ENCODE measurements around the gene KRTAP4-1.
"Not testable (repeated sequence)": the region's sequence is repeated elsewhere in the genome, so short reads cannot be mapped to it uniquely, and the experiment has no call there.

KRTAP4-1 gene

DNA sequence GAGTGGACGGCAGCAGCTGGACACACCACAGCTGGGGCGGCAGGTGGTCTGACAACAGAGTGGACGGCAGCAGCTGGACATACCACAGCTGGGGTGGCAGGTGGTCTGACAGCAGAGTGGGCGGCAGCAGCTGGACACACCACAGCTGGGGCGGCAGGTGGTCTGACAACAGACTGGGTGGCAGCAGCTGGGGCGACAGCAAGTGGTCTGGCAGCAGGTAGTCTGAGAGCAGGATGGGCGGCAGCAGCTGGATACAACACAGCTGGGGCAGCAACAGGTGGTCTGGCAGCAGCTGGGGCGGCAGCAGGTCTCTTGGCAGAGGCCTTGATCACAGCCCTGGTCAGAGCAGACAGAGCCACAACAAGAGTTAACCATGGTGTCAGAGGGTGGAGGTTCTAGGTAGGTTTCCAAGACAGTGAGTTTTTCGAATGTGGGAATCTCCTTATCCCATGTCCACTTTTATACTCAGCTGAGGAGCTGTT lies at the start of gene KRTAP4-1:
KRTAP4-1 (minus strand) TSS at position 432 of the 482 bp plus-strand sequence; CDS start at position 375, 57 bp downstream.
- no peak for DNase-seq

DNA sequence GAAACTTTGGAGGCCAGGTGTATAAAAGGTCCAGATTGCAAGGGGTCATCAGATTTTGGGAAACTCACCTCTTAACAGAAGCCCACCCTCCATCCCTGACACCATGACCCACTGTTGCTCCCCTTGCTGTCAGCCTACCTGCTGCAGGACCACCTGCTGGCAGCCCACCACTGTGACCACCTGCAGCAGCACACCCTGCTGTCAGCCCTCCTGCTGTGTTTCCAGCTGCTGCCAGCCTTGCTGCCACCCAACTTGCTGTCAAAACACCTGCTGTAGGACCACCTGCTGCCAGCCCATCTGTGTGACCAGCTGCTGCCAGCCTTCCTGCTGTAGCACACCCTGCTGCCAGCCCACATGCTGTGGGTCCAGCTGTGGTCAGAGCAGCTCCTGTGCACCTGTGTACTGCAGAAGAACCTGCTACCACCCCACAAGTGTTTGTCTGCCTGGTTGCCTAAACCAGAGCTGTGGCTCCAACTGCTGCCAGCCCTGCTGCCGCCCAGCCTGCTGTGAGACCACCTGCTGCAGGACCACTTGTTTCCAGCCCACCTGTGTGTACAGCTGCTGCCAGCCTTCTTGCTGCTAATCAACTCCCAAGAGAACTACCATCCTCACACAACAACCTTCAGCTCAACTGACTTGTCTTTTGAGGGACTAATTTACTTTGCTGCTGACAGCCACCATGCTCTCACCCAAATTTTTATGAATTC lies 47.8 kb upstream of the KRTAP4-1 start, which contains the start of gene KRTAP9-3:
KRTAP9-3 (plus strand) TSS at position 51 of the 707 bp plus-strand sequence; CDS start at position 104, 53 bp downstream.
- not testable (repeated sequence) for DNase-seq

GRCh38 chr17:41231731-41232130 lies 47.0 kb upstream of the KRTAP4-1 start:
- DNase-seq: no peak

GRCh38 chr17:41230094-41230493 lies 45.4 kb upstream of the KRTAP4-1 start:
- no peak for DNase-seq

- not testable (repeated sequence) for DNase-seq
Measured at GRCh38 chr17:41226598-41227095, 41.9 kb upstream of the KRTAP4-1 start, which contains the start of gene KRTAP9-2. TSS of gene KRTAP9-2 (plus strand) at chr17:41226648. CDS start at chr17:41226655, 7 bp downstream.

DNA sequence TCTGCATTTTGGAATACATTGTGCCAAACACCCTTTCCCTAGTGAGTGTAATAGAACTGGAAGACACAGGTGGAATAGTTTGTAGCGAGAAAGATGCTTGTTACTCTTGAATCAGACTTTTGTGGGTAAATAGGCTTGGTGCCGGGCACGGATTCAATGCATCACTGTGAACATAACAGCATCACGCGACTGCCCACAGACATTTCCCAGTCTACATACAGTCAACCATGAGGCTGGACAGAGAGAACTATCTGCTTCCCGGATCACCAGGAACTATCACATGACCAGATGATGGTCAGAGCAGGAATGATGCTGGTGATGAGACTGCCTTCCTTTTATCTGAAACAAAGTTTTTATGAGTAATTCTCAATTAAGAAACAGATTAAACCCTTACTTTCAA lies 41.3 kb upstream of the KRTAP4-1 start:
- no peak for DNase-seq

GRCh38 chr17:41223821-41224220 lies 39.1 kb upstream of the KRTAP4-1 start:
- no peak for DNase-seq

DNA sequence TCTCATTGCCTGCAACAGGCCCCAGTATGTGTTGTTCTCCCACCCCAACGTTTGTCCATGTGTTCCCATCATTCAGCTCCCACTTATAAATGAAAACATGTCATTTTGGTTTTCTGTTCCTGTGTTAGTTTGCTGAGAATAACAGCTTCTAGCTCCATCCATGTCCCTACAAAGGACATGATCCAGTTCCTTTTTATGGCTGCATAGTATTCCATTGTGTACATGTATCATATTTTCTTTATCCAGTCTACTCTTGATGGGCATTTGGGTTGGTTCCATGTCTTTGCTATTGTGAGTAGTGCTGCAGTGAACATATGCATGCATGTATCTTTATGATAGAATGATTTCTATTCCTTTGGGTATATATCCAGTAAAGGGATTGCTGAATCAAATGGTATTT lies 31.0 kb upstream of the KRTAP4-1 start:
- DNase-seq: no peak

DNA sequence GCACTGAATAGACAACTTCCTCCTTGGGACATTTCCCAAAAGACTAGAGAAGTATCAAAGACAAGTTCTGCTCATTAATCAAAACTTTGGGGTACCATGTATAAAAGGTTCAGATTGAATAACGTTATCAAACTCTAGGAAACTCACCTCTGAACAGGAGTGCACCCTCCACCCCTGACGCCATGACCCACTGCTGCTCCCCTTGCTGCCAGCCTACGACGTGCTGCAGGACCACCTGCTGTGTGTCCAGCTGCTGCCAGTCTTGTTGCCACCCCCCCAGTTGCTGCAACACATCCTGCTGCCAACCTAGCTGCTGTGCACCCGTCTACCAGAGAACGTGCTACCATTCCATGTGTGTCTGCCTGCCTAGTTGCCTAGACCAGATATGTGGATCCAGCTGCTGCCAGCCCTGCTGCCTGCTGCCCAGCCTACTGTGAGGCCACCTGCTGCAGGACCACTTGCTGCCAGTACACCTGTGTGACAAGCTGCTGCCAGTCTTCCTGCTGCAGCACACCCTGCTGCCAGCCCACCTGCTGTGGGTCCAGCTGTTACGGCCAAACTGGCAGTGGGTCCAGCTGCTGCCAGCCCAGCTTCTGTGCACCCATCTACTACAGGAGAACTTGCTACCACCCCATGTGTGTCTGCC lies 27.9 kb upstream of the KRTAP4-1 start:
- DNase-seq: no peak

GRCh38 chr17:41211845-41212466 lies 27.2 kb upstream of the KRTAP4-1 start:
- DNase-seq: no peak

GRCh38 chr17:41199421-41200078 lies 14.8 kb upstream of the KRTAP4-1 start:
- DNase-seq: no peak

DNA sequence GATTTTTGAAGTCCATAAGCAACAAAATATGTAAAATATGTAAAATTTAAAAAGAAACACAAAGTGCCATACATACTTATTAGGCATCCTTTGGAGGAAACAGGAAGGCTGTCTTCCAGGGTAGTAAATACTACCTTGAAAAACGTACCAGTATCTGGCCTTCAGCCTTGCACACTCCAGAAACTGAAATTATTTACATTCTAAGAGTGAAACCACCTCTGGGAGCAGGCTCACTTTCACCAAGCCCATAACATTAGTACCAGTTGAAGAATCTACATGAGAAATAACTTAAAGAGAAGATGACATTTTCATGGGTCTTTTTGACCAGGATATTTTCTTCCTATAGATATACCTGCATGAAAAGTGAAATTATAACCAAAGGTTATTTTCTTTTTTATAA lies 11.4 kb upstream of the KRTAP4-1 start:
- DNase-seq: no peak

- no peak for DNase-seq
Measured at GRCh38 chr17:41190328-41190727, 5.6 kb upstream of the KRTAP4-1 start.

GRCh38 chr17:41189837-41190318 lies 5.2 kb upstream of the KRTAP4-1 start, which contains the start of gene KRTAP9-1:
TSS of gene KRTAP9-1 (plus strand) at chr17:41189887. CDS start at chr17:41189887, 0 bp downstream.
- DNase-seq: not testable (repeated sequence)

DNA sequence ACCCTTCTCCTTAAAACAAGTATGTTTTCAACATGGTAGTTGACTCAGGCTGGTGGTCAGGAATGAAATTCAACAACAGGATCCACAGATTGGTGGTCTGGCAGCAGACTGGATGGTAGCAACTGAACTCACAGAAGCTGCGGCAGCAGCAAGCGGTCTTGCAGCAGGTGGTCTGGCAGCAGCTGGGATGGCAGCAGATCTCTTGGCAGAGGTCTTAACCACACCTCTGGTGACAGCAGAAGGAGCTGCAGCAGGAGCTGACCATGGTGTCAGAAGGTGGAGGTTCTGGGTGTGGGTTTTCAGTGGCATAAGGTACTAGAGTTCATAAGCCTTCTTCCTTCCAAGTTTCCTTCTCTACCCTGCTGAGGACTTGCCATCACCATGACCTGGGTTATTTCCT lies 2.2 kb upstream of the KRTAP4-1 start:
- DNase-seq: no peak

GRCh38 chr17:41185001-41185400 lies 290 bp upstream of the KRTAP4-1 start:
- no peak for DNase-seq

GRCh38 chr17:41178843-41179616 lies 5.7 kb downstream of the KRTAP4-1 start:
- no peak for DNase-seq

- no peak for DNase-seq
Measured at GRCh38 chr17:41178341-41178740, 6.4 kb downstream of the KRTAP4-1 start.

DNA sequence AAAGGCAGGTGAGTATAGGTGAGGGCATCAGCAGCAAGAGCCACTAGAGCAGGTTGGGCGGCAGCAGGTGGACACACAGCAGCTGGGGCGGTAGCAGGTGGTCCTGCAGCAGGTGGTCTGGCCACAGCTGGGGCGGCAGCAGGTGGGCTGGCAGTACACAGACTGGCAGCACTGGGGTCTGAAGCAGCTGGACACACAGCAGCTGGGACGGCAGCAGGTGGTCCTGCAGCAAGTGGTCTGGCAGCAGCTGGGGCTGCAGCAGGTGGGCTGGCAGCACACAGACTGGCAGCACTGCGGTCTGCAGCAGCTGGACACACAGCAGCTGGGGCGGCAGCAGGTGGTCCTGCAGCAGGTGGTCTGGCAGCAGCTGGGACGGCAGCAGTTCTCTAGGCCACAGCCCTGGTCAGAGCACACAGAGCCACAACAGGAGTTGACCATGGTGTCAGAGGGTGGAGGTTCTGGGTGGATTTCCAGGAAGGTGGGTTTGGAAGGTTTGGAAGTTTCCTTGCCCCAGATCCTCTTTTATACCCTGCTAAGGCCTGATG lies 6.9 kb downstream of the KRTAP4-1 start, which contains the start of gene KRTAP4-2:
KRTAP4-2 (minus strand) TSS at position 495 of the 545 bp plus-strand sequence; CDS start at position 438, 57 bp downstream.
- no peak for DNase-seq

GRCh38 chr17:41176744-41177387 lies 7.8 kb downstream of the KRTAP4-1 start:
- no peak for DNase-seq

DNA sequence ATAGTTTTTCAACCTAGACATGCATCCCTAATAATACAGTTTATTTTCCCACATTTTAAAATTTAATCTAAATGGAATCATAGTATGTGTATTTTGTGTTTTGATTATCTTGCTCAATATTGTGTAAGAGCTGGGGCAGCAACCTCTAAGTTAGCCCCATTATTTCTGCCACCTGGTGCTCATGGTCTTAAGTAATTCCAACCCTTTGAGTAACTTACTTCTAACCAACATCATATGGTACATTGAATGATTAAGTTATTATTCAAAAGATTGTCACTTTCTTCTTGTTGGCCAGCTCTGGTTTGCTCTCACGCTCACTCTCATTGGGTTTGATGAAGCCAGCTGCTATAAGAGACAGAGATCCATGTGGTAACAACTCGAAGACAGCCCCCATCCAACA lies 12.8 kb downstream of the KRTAP4-1 start:
- DNase-seq: no peak

Data from CD4-positive, alpha-beta T cell treated with Interleukin-17A for 1 hour (primary cell).